Measurements from ENCODE around the gene FLT4. TPM values are rescaled to one million over a fixed set of nuclear protein-coding genes. Genes with fewer than 3 reads are reported as not detected.

Gene FLT4
- total and polyA plus RNA-seq, 7 donors: 1.7 to 7.3 (median 3.5) TPM

GRCh38 chr5:180612683-180613082 lies 36.7 kb downstream of the FLT4 start:
- 75 to 89% (median 80%) methylated on average over 14 to 15 of the region's 15 CpGs for WGBS, 3 donors
- H3K4me3 ChIP-seq: no peak overlapping the region
- DNase-seq (no peak), ATAC-seq (no peak)
- no peaks in the 10 kb centered on the region for H3K36me3 ChIP-seq (ENCODE audit: insufficient read depth in 1 of 2, low read depth in 1 of 2)
- no peaks in the 10 kb centered on the region for H3K4me1 ChIP-seq
- peaks cover 0 to 4% (median 4%) of the 10 kb centered on the region in 3 donors for H3K27me3 ChIP-seq (ENCODE audit: insufficient read depth in 3 of 3, low read length in 2 of 3)
- TF ChIP-seq CTCF (IDR thresholded peaks at IDR 0.05): no peak
- intact Hi-C loops (cut with DNase I): no loop called here
- H3K9me3 ChIP-seq: no peaks in the 10 kb centered on the region
- no peak overlapping the region for H3K27ac ChIP-seq

- H3K4me3 ChIP-seq: no peak overlapping the region
- no peak for ATAC-seq
- intact Hi-C loops (cut with DNase I): no loop called here
- no peaks in the 10 kb centered on the region for H3K9me3 ChIP-seq
- no peaks in the 10 kb centered on the region for H3K4me1 ChIP-seq
- TF ChIP-seq CTCF (IDR thresholded peaks at IDR 0.05): no peak
- DNase-seq: no peak
- H3K27me3 ChIP-seq (ENCODE audit: insufficient read depth in 3 of 3, low read length in 2 of 3): peaks cover 0 to 4% (median 4%) of the 10 kb centered on the region in 3 donors
- H3K36me3 ChIP-seq (ENCODE audit: insufficient read depth in 1 of 2, low read depth in 1 of 2): no peaks in the 10 kb centered on the region
- H3K27ac ChIP-seq: no peak overlapping the region
- WGBS, 3 donors: 85 to 87% (median 86%) methylated on average over 23 to 30 of the region's 30 CpGs
Observed at GRCh38 chr5:180611140-180611850, 38.1 kb downstream of the FLT4 start.

GRCh38 chr5:180609817-180610550 lies 39.4 kb downstream of the FLT4 start:
- Histone ChIP-seq H3K9me3 (no peaks in the 10 kb centered on the region), H3K27ac (no peak overlapping the region), H3K27me3 (ENCODE audit: insufficient read depth in 3 of 3, low read length in 2 of 3) (peaks cover 0 to 4% (median 4%) of the 10 kb centered on the region in 3 donors), H3K4me3 (no peak overlapping the region), H3K36me3 (ENCODE audit: insufficient read depth in 1 of 2, low read depth in 1 of 2) (no peaks in the 10 kb centered on the region), H3K4me1 (no peaks in the 10 kb centered on the region)
- ATAC-seq (no peak), DNase-seq (no peak)
- WGBS, 3 donors: 69 to 77% (median 72%) methylated on average over 23 of the region's 23 CpGs
- intact Hi-C loops (cut with DNase I): no loop called here
- no peak for TF ChIP-seq CTCF (IDR thresholded peaks at IDR 0.05)

- no peak for TF ChIP-seq CTCF (IDR thresholded peaks at IDR 0.05)
- DNase-seq: no peak
- intact Hi-C loops (cut with DNase I): no loop called here
- H3K36me3 ChIP-seq (ENCODE audit: insufficient read depth in 1 of 2, low read depth in 1 of 2): no peaks in the 10 kb centered on the region
- no peaks in the 10 kb centered on the region for H3K4me1 ChIP-seq
- H3K4me3 ChIP-seq: no peak overlapping the region
- no peaks in the 10 kb centered on the region for H3K9me3 ChIP-seq
- no peak for ATAC-seq
- peaks cover 0 to 4% (median 4%) of the 10 kb centered on the region in 3 donors for H3K27me3 ChIP-seq (ENCODE audit: insufficient read depth in 3 of 3, low read length in 2 of 3)
- H3K27ac ChIP-seq: no peak overlapping the region
- WGBS, 3 donors: 71 to 86% (median 81%) methylated on average over 15 of the region's 15 CpGs
Observed at GRCh38 chr5:180609386-180609785, 40.0 kb downstream of the FLT4 start.
